ENCODE data around the gene SLC12A7. TPM values are rescaled to one million over a fixed set of nuclear protein-coding genes. Genes with fewer than 3 reads are reported as not detected.

The SLC12A7 gene
- polyA plus RNA-seq, 1 donor: 76.6 TPM

- Histone ChIP-seq H3K4me1 (ENCODE audit: control insufficient read depth, insufficient read depth, low read length) (peaks cover 31% of the 10 kb centered on the region), H3K27ac (ENCODE audit: low read length) (no peak overlapping the region), H3K36me3 (ENCODE audit: control insufficient read depth, insufficient read depth, low read length) (peaks cover 12% of the 10 kb centered on the region), H3K4me3 (ENCODE audit: low read length) (peak overlapping the region; percentile 53), H3K27me3 (ENCODE audit: control insufficient read depth, insufficient read depth, low read length) (peaks cover 11% of the 10 kb centered on the region), H3K9me3 (ENCODE audit: control insufficient read depth, low read depth, low read length) (peaks cover 5% of the 10 kb centered on the region)
- DNase-seq: peak in 1 of 2 donors; percentile 36
- WGBS (ENCODE audit: insufficient coverage, low lambda C conversion rate): no CpG with 5 or more reads among the region's 70 CpGs
Observed at GRCh38 chr5:1009359-1010180, 102.3 kb downstream of the SLC12A7 start.

- peak in 1 of 2 donors; percentile 64 for DNase-seq
- Histone ChIP-seq H3K36me3 (ENCODE audit: control insufficient read depth, insufficient read depth, low read length) (peaks cover 10% of the 10 kb centered on the region), H3K27me3 (ENCODE audit: control insufficient read depth, insufficient read depth, low read length) (peaks cover 11% of the 10 kb centered on the region), H3K4me1 (ENCODE audit: control insufficient read depth, insufficient read depth, low read length) (peaks cover 39% of the 10 kb centered on the region), H3K27ac (ENCODE audit: low read length) (no peak within 1 kb of the TSS), H3K4me3 (ENCODE audit: low read length) (peak within 1 kb of the TSS; percentile 53), H3K9me3 (ENCODE audit: control insufficient read depth, low read depth, low read length) (peaks cover 5% of the 10 kb centered on the region)
- WGBS (ENCODE audit: insufficient coverage, low lambda C conversion rate): no CpG with 5 or more reads among the region's 108 CpGs
Observed at GRCh38 chr5:1008451-1009358, 103.2 kb downstream of the SLC12A7 start, which contains the start of gene NKD2. NKD2 (plus strand) TSS chr5:1008802; CDS start chr5:1009058, 256 bp downstream.

- Histone ChIP-seq H3K36me3 (ENCODE audit: control insufficient read depth, insufficient read depth, low read length) (peaks cover 10% of the 10 kb centered on the region), H3K27ac (ENCODE audit: low read length) (no peak overlapping the region), H3K9me3 (ENCODE audit: control insufficient read depth, low read depth, low read length) (peaks cover 5% of the 10 kb centered on the region), H3K27me3 (ENCODE audit: control insufficient read depth, insufficient read depth, low read length) (peaks cover 11% of the 10 kb centered on the region), H3K4me3 (ENCODE audit: low read length) (no peak overlapping the region), H3K4me1 (ENCODE audit: control insufficient read depth, insufficient read depth, low read length) (peaks cover 43% of the 10 kb centered on the region)
- DNase-seq: peak in 1 of 2 donors; percentile 68
- 100% methylated on average over 1 of the region's 23 CpGs for WGBS (ENCODE audit: insufficient coverage, low lambda C conversion rate)
Observed at GRCh38 chr5:1007681-1008450, 104.0 kb downstream of the SLC12A7 start.

GRCh38 chr5:1007221-1007680 lies 104.6 kb downstream of the SLC12A7 start:
- WGBS (ENCODE audit: insufficient coverage, low lambda C conversion rate): no CpG with 5 or more reads among the region's 17 CpGs
- H3K27ac ChIP-seq (ENCODE audit: low read length): no peak overlapping the region
- H3K4me1 ChIP-seq (ENCODE audit: control insufficient read depth, insufficient read depth, low read length): peaks cover 43% of the 10 kb centered on the region
- peaks cover 5% of the 10 kb centered on the region for H3K9me3 ChIP-seq (ENCODE audit: control insufficient read depth, low read depth, low read length)
- H3K27me3 ChIP-seq (ENCODE audit: control insufficient read depth, insufficient read depth, low read length): peaks cover 11% of the 10 kb centered on the region
- H3K4me3 ChIP-seq (ENCODE audit: low read length): no peak overlapping the region
- no peak for DNase-seq
- peaks cover 6% of the 10 kb centered on the region for H3K36me3 ChIP-seq (ENCODE audit: control insufficient read depth, insufficient read depth, low read length)

GRCh38 chr5:1006656-1007071 lies 105.2 kb downstream of the SLC12A7 start:
- H3K9me3 ChIP-seq (ENCODE audit: control insufficient read depth, low read depth, low read length): peaks cover 5% of the 10 kb centered on the region
- H3K27ac ChIP-seq (ENCODE audit: low read length): no peak overlapping the region
- peaks cover 3% of the 10 kb centered on the region for H3K36me3 ChIP-seq (ENCODE audit: control insufficient read depth, insufficient read depth, low read length)
- peaks cover 43% of the 10 kb centered on the region for H3K4me1 ChIP-seq (ENCODE audit: control insufficient read depth, insufficient read depth, low read length)
- H3K4me3 ChIP-seq (ENCODE audit: low read length): no peak overlapping the region
- H3K27me3 ChIP-seq (ENCODE audit: control insufficient read depth, insufficient read depth, low read length): peaks cover 11% of the 10 kb centered on the region
- peak in 1 of 2 donors; percentile 18 for DNase-seq
- WGBS (ENCODE audit: insufficient coverage, low lambda C conversion rate): no CpG with 5 or more reads among the region's 5 CpGs

GRCh38 chr5:1005904-1006655 lies 105.8 kb downstream of the SLC12A7 start:
- H3K9me3 ChIP-seq (ENCODE audit: control insufficient read depth, low read depth, low read length): peaks cover 5% of the 10 kb centered on the region
- H3K4me3 ChIP-seq (ENCODE audit: low read length): no peak overlapping the region
- no peak overlapping the region for H3K27ac ChIP-seq (ENCODE audit: low read length)
- DNase-seq: peak in 1 of 2 donors; percentile 47
- peaks cover 11% of the 10 kb centered on the region for H3K27me3 ChIP-seq (ENCODE audit: control insufficient read depth, insufficient read depth, low read length)
- no CpG with 5 or more reads among the region's 13 CpGs for WGBS (ENCODE audit: insufficient coverage, low lambda C conversion rate)
- H3K4me1 ChIP-seq (ENCODE audit: control insufficient read depth, insufficient read depth, low read length): peaks cover 39% of the 10 kb centered on the region
- H3K36me3 ChIP-seq (ENCODE audit: control insufficient read depth, insufficient read depth, low read length): no peaks in the 10 kb centered on the region

- no CpG with 5 or more reads among the region's 47 CpGs for WGBS (ENCODE audit: insufficient coverage, low lambda C conversion rate)
- Histone ChIP-seq H3K4me3 (ENCODE audit: low read length) (peak overlapping the region; percentile 50), H3K27ac (ENCODE audit: low read length) (no peak overlapping the region), H3K4me1 (ENCODE audit: control insufficient read depth, insufficient read depth, low read length) (peaks cover 32% of the 10 kb centered on the region), H3K9me3 (ENCODE audit: control insufficient read depth, low read depth, low read length) (peaks cover 5% of the 10 kb centered on the region), H3K36me3 (ENCODE audit: control insufficient read depth, insufficient read depth, low read length) (no peaks in the 10 kb centered on the region), H3K27me3 (ENCODE audit: control insufficient read depth, insufficient read depth, low read length) (peaks cover 11% of the 10 kb centered on the region)
- no peak for DNase-seq
Observed at GRCh38 chr5:1005249-1005851, 106.5 kb downstream of the SLC12A7 start.

GRCh38 chr5:1004461-1005248 lies 107.2 kb downstream of the SLC12A7 start:
- WGBS (ENCODE audit: insufficient coverage, low lambda C conversion rate): no CpG with 5 or more reads among the region's 88 CpGs
- Histone ChIP-seq H3K27ac (ENCODE audit: low read length) (peak overlapping the region; percentile 13), H3K4me3 (ENCODE audit: low read length) (peak overlapping the region; percentile 50), H3K9me3 (ENCODE audit: control insufficient read depth, low read depth, low read length) (peaks cover 5% of the 10 kb centered on the region), H3K36me3 (ENCODE audit: control insufficient read depth, insufficient read depth, low read length) (no peaks in the 10 kb centered on the region), H3K4me1 (ENCODE audit: control insufficient read depth, insufficient read depth, low read length) (peaks cover 28% of the 10 kb centered on the region), H3K27me3 (ENCODE audit: control insufficient read depth, insufficient read depth, low read length) (peaks cover 7% of the 10 kb centered on the region)
- peak; percentile 62 to 88 for DNase-seq
